ENCODE results near the gene HADH. TPM values are rescaled to one million over a fixed set of nuclear protein-coding genes. Genes with fewer than 3 reads are reported as not detected.

Gene HADH
- total and polyA plus RNA-seq, 3 donors from 2014 or later: 65.6 to 73.8 (median 71.2) TPM

- no peaks in the 10 kb centered on the region for H3K36me3 ChIP-seq (ENCODE audit: low read depth, missing control alignments)
- TF ChIP-seq CTCF (IDR thresholded peaks at IDR 0.05) (peak; percentile 28 to 88 (median 77)), POLR2A (IDR thresholded peaks at IDR 0.05) (no peak)
- intact Hi-C loops (cut with DNase I; ENCODE audit: low total_unique reads): no loop called here
- no peak overlapping the region for H3K27ac ChIP-seq
- H3K4me3 ChIP-seq: no peak overlapping the region
- 43 to 45% methylated on average over 8 of the region's 8 CpGs for WGBS, 2 donors
- peak; percentile 91 for DNase-seq
- H3K4me1 ChIP-seq: no peaks in the 10 kb centered on the region
- H3K27me3 ChIP-seq: no peaks in the 10 kb centered on the region
- no peaks in the 10 kb centered on the region for H3K9me3 ChIP-seq
Measured at GRCh38 chr4:108018040-108018883, 28.6 kb downstream of the HADH start.

- no peak for TF ChIP-seq POLR2A (IDR thresholded peaks at IDR 0.05)
- peak in 1 of 3 experiments; percentile 4 for TF ChIP-seq CTCF (IDR thresholded peaks at IDR 0.05)
- no peak overlapping the region for H3K4me3 ChIP-seq
- no peak overlapping the region for H3K27ac ChIP-seq
- H3K4me1 ChIP-seq: no peaks in the 10 kb centered on the region
- DNase-seq: no peak
- 40 to 47% methylated on average over 2 of the region's 2 CpGs for WGBS, 2 donors
- no peaks in the 10 kb centered on the region for H3K36me3 ChIP-seq (ENCODE audit: low read depth, missing control alignments)
- intact Hi-C loops (cut with DNase I; ENCODE audit: low total_unique reads): no loop called here
- no peaks in the 10 kb centered on the region for H3K9me3 ChIP-seq
- no peaks in the 10 kb centered on the region for H3K27me3 ChIP-seq
Measured at GRCh38 chr4:108018884-108019187, 29.1 kb downstream of the HADH start.

GRCh38 chr4:108024085-108024877, 34.6 kb downstream of the HADH start:
- no peaks in the 10 kb centered on the region for H3K36me3 ChIP-seq (ENCODE audit: low read depth, missing control alignments)
- no peaks in the 10 kb centered on the region for H3K27me3 ChIP-seq
- DNase-seq: no peak
- TF ChIP-seq CTCF (IDR thresholded peaks at IDR 0.05) (no peak), POLR2A (IDR thresholded peaks at IDR 0.05) (no peak)
- 71 to 72% methylated on average over 5 of the region's 5 CpGs for WGBS, 2 donors
- H3K4me3 ChIP-seq: no peak overlapping the region
- H3K4me1 ChIP-seq: no peaks in the 10 kb centered on the region
- no peak overlapping the region for H3K27ac ChIP-seq
- H3K9me3 ChIP-seq: no peaks in the 10 kb centered on the region
- intact Hi-C loops (cut with DNase I; ENCODE audit: low total_unique reads): no loop called here

- DNase-seq: no peak
- no peak overlapping the region for H3K27ac ChIP-seq
- intact Hi-C loops (cut with DNase I; ENCODE audit: low total_unique reads): no loop called here
- H3K27me3 ChIP-seq: no peaks in the 10 kb centered on the region
- no peaks in the 10 kb centered on the region for H3K36me3 ChIP-seq (ENCODE audit: low read depth, missing control alignments)
- no peaks in the 10 kb centered on the region for H3K4me1 ChIP-seq
- no peak overlapping the region for H3K4me3 ChIP-seq
- no peaks in the 10 kb centered on the region for H3K9me3 ChIP-seq
- TF ChIP-seq CTCF (IDR thresholded peaks at IDR 0.05): no peak
- no peak for TF ChIP-seq POLR2A (IDR thresholded peaks at IDR 0.05)
Measured at GRCh38 chr4:108024878-108025165, 35.1 kb downstream of the HADH start.

All from testis (tissue), 3 donors.